Measurements from ENCODE around the gene EFCAB13.

DNA sequence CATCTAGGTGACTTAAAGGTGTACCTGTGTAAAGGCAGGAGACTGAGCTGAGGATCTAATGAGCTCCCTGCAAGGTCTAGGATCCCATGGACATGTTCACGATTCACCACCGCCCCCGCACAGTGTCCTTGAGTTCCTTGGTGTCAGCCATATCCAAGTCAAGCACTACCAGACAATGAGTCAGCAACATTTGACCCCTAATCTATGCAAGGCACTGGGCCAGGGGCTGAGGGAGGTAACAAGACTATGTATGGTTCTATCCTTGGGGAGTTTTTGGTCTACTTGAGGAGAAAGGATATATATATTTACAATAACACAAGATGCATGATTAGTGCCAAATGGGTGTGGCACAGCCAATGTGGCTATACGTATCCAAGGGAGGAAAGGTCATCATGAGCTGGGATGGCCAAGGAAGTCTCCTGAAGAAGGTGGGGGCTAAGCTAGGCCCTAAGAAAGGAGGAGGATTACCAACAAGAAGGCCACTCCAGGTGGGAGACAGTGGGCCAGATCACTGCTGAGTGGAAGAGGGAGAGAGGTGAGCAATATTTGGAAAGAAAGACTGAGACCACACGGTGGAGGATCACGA, 35.1 kb upstream of the EFCAB13 start:
- TF ChIP-seq, protein P1, sequence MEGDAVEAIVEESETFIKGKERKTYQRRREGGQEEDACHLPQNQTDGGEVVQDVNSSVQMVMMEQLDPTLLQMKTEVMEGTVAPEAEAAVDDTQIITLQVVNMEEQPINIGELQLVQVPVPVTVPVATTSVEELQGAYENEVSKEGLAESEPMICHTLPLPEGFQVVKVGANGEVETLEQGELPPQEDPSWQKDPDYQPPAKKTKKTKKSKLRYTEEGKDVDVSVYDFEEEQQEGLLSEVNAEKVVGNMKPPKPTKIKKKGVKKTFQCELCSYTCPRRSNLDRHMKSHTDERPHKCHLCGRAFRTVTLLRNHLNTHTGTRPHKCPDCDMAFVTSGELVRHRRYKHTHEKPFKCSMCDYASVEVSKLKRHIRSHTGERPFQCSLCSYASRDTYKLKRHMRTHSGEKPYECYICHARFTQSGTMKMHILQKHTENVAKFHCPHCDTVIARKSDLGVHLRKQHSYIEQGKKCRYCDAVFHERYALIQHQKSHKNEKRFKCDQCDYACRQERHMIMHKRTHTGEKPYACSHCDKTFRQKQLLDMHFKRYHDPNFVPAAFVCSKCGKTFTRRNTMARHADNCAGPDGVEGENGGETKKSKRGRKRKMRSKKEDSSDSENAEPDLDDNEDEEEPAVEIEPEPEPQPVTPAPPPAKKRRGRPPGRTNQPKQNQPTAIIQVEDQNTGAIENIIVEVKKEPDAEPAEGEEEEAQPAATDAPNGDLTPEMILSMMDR (IDR thresholded peaks at IDR 0.05; ENCODE audit: poor library complexity) = no peak
- TF ChIP-seq EZH2phosphoT487 (IDR thresholded peaks at IDR 0.05; ENCODE audit: low read depth, severe bottlenecking, unreplicated experiment) = no peak

Data from hepatocyte (in vitro differentiated cells).